ENCODE measurements around the gene SH3RF3.

GRCh38 chr2:109447251-109447661 is 318.3 kb downstream of the SH3RF3 start:
- TF ChIP-seq CTCF (IDR thresholded peaks at IDR 0.05): no peak
- no peak for TF ChIP-seq POLR2A (IDR thresholded peaks at IDR 0.05)
